IMR-90 (cell line): ENCODE data around the gene ZNF747.

Experiments
- CEBPB ChIP-seq: IDR thresholded peaks from 2 replicates; pipeline ENCODE4 v1.6.1; 2012; ENCODE audit warnings: low read depth, low read length, improper control_type of control experiment
- CTCF ChIP-seq: conservative IDR thresholded peaks from 2 replicates; pipeline ENCODE4 v1.5.1; 2012; ENCODE audit warnings: mild to moderate bottlenecking, low read depth, low read length, improper control_type of control experiment
- FOS ChIP-seq: fragments of 150-350 bp; IDR thresholded peaks from 2 replicates; pipeline ENCODE4 v1.6.1; 2016; ENCODE audit warnings: low read depth, low read length
- MAFK ChIP-seq: IDR thresholded peaks from 2 replicates; pipeline ENCODE4 v1.6.1; 2012; ENCODE audit warnings: low read depth, low read length, improper control_type of control experiment
- MXI1 ChIP-seq: IDR thresholded peaks from 2 replicates; pipeline ENCODE4 v1.6.1; 2012; ENCODE audit warnings: low read depth, mild to moderate bottlenecking, low read length, moderate library complexity, borderline replicate concordance
- POLR2A ChIP-seq: IDR thresholded peaks from 2 replicates; pipeline ENCODE4 v1.6.1; 2012; ENCODE audit warnings: mild to moderate bottlenecking, low read depth, low read length
- RAD21 ChIP-seq: IDR thresholded peaks from 2 replicates; pipeline ENCODE4 v1.6.1; 2012; ENCODE audit warnings: low read length, improper control_type of control experiment
- RFX5 ChIP-seq: IDR thresholded peaks from 2 replicates; pipeline ENCODE4 v1.8.0; 2012; ENCODE audit warnings: low read depth, mild to moderate bottlenecking, low read length, moderate library complexity
- SMC3 ChIP-seq: fragments of 150-350 bp; IDR thresholded peaks from 2 replicates; pipeline ENCODE4 v1.6.1; 2016; ENCODE audit warnings: low read depth, mild to moderate bottlenecking, antibody characterized with exemption, low read length, moderate library complexity
- TF ChIP-seq, protein P1 (sequence below): fragments of 150-350 bp; IDR thresholded peaks from 2 replicates; pipeline ENCODE4 v1.6.1; 2017; ENCODE audit warnings: mild to moderate bottlenecking, antibody characterized with exemption, low read length, low read depth
- TF ChIP-seq, protein P2 (sequence below): fragments of 150-350 bp; IDR thresholded peaks from 2 replicates; pipeline ENCODE4 v1.6.1; 2016; ENCODE audit warnings: low read depth, mild to moderate bottlenecking, low read length, moderate library complexity, borderline replicate concordance

- TF ChIP-seq RFX5 (no peak), POLR2A (no peak), CTCF (no peak), SMC3 (no peak), MAFK (no peak), RAD21 (no peak), CEBPB (no peak), FOS (no peak), MXI1 (no peak)
- TF ChIP-seq, protein P1, sequence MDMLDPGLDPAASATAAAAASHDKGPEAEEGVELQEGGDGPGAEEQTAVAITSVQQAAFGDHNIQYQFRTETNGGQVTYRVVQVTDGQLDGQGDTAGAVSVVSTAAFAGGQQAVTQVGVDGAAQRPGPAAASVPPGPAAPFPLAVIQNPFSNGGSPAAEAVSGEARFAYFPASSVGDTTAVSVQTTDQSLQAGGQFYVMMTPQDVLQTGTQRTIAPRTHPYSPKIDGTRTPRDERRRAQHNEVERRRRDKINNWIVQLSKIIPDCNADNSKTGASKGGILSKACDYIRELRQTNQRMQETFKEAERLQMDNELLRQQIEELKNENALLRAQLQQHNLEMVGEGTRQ, result no peak
- TF ChIP-seq, protein P2, sequence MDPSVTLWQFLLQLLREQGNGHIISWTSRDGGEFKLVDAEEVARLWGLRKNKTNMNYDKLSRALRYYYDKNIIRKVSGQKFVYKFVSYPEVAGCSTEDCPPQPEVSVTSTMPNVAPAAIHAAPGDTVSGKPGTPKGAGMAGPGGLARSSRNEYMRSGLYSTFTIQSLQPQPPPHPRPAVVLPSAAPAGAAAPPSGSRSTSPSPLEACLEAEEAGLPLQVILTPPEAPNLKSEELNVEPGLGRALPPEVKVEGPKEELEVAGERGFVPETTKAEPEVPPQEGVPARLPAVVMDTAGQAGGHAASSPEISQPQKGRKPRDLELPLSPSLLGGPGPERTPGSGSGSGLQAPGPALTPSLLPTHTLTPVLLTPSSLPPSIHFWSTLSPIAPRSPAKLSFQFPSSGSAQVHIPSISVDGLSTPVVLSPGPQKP, result no peak
Measured at GRCh38 chr16:30569746-30570635, 35.3 kb upstream of the ZNF747 start.
